HuH-7.5 (cell line): Measurements from ENCODE around the gene RAB37.

Experiments
- DNase-seq: peaks from one replicate; pipeline ENCODE4 v3.0.0; 2011; ENCODE audit warnings: low spot score

RAB37 gene

GRCh38 chr17:74728033-74728701, 8.9 kb upstream of the RAB37 start:
- DNase-seq, result no peak

GRCh38 chr17:74728702-74729075, 8.4 kb upstream of the RAB37 start:
- no peak for DNase-seq

GRCh38 chr17:74729368-74729767, 7.7 kb upstream of the RAB37 start:
- no peak for DNase-seq

GRCh38 chr17:74729866-74730265, 7.2 kb upstream of the RAB37 start:
- DNase-seq, result no peak

- no peak for DNase-seq
Observed at GRCh38 chr17:74730491-74731346, 6.3 kb upstream of the RAB37 start.

- no peak for DNase-seq
Observed at GRCh38 chr17:74731347-74731605, 5.8 kb upstream of the RAB37 start.

- DNase-seq, result no peak
Observed at GRCh38 chr17:74732042-74732867, 4.8 kb upstream of the RAB37 start.

GRCh38 chr17:74733365-74734122, 3.5 kb upstream of the RAB37 start:
- no peak for DNase-seq

GRCh38 chr17:74734256-74734655, 2.8 kb upstream of the RAB37 start:
- DNase-seq, result no peak

GRCh38 chr17:74737299-74738050, 419 bp downstream of the RAB37 start:
- peak; percentile 62 for DNase-seq

GRCh38 chr17:74738051-74738996, 1.3 kb downstream of the RAB37 start:
- DNase-seq, result peak; percentile 63

- no peak for DNase-seq
Observed at GRCh38 chr17:74739227-74739831, 2.3 kb downstream of the RAB37 start.

GRCh38 chr17:74740173-74740572, 3.1 kb downstream of the RAB37 start:
- DNase-seq, result no peak

GRCh38 chr17:74740641-74741387, 3.8 kb downstream of the RAB37 start:
- DNase-seq, result no peak

GRCh38 chr17:74742153-74742515, 5.1 kb downstream of the RAB37 start:
- DNase-seq, result no peak

GRCh38 chr17:74742978-74743545, 6.0 kb downstream of the RAB37 start:
- DNase-seq, result no peak

- DNase-seq, result no peak
Observed at GRCh38 chr17:74743755-74744154, 6.7 kb downstream of the RAB37 start.

GRCh38 chr17:74744349-74744713, 7.3 kb downstream of the RAB37 start:
- DNase-seq, result no peak
